Effector CD4-positive, alpha-beta T cell (primary cell): Measurements from ENCODE around the gene ZNF488.

ENCODE experiments used
- DNase-seq: peaks from one replicate; pipeline ENCODE4 v3.0.0-alpha.2; 2020

Gene ZNF488

GRCh38 chr10:47365431-47366180 lies 18.5 kb downstream of the ZNF488 start:
- DNase-seq, result no peak

GRCh38 chr10:47364911-47365310 lies 19.2 kb downstream of the ZNF488 start:
- no peak for DNase-seq

GRCh38 chr10:47364366-47364765 lies 19.7 kb downstream of the ZNF488 start:
- DNase-seq, result no peak

- DNase-seq, result no peak
Measured at GRCh38 chr10:47363781-47364180, 20.3 kb downstream of the ZNF488 start.

- DNase-seq, result no peak
Measured at GRCh38 chr10:47362199-47362598, 21.9 kb downstream of the ZNF488 start.

GRCh38 chr10:47361293-47361692 lies 22.8 kb downstream of the ZNF488 start:
- no peak for DNase-seq

GRCh38 chr10:47360419-47361040 lies 23.6 kb downstream of the ZNF488 start:
- DNase-seq, result no peak

GRCh38 chr10:47359626-47360418 lies 24.3 kb downstream of the ZNF488 start:
- DNase-seq, result no peak

GRCh38 chr10:47359101-47359500 lies 25.0 kb downstream of the ZNF488 start:
- DNase-seq, result no peak

GRCh38 chr10:47358457-47358856 lies 25.6 kb downstream of the ZNF488 start:
- DNase-seq, result no peak

GRCh38 chr10:47357911-47358310 lies 26.2 kb downstream of the ZNF488 start:
- no peak for DNase-seq

GRCh38 chr10:47357131-47357582 lies 26.9 kb downstream of the ZNF488 start:
- DNase-seq, result no peak

- no peak for DNase-seq
Measured at GRCh38 chr10:47356708-47357107, 27.4 kb downstream of the ZNF488 start.

GRCh38 chr10:47354900-47355299 lies 29.2 kb downstream of the ZNF488 start:
- DNase-seq, result no peak

- DNase-seq, result no peak
Measured at GRCh38 chr10:47354165-47354564, 29.9 kb downstream of the ZNF488 start.

GRCh38 chr10:47353351-47353750 lies 30.7 kb downstream of the ZNF488 start:
- no peak for DNase-seq

GRCh38 chr10:47351899-47352815 lies 31.9 kb downstream of the ZNF488 start:
- DNase-seq, result no peak

GRCh38 chr10:47350671-47351640 lies 33.1 kb downstream of the ZNF488 start:
- DNase-seq, result no peak

- DNase-seq, result no peak
Measured at GRCh38 chr10:47349941-47350371, 34.1 kb downstream of the ZNF488 start.

GRCh38 chr10:47349516-47349915 lies 34.6 kb downstream of the ZNF488 start:
- no peak for DNase-seq
